ENCODE measurements around the gene EPHB1.

The EPHB1 gene

DNA sequence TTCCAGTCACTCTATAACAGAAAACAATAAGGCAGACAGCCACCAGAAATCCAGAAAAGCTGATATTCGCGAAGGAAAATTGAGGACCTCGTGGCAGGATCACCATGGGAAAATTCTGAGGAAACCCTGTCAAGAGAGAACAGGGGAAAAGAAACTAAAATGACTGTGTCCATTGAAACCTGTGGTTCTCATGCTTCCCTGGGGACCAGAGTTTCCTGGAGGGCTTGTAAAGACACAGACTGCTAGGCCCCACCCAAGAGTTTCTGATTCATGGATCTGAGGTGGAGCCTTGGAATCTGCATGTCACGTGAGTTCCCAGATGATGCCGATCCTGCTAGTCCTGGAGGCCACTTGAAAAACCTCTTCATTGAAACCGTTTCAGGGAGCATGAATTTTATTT, 420.5 kb downstream of the EPHB1 start:
- H3K4me3 ChIP-seq (replicated peaks; ENCODE audit: insufficient read depth, low read length): no peak overlapping the region
- no peak overlapping the region for H3K27ac ChIP-seq (replicated peaks)
- TF ChIP-seq SPI1 (IDR thresholded peaks at IDR 0.05; ENCODE audit: borderline replicate concordance, low read depth) (no peak), GABPA (IDR thresholded peaks at IDR 0.05; ENCODE audit: low read depth) (no peak), POLR2AphosphoS5 (IDR thresholded peaks at IDR 0.05; ENCODE audit: low read depth) (no peak)
- TF ChIP-seq, protein P1, sequence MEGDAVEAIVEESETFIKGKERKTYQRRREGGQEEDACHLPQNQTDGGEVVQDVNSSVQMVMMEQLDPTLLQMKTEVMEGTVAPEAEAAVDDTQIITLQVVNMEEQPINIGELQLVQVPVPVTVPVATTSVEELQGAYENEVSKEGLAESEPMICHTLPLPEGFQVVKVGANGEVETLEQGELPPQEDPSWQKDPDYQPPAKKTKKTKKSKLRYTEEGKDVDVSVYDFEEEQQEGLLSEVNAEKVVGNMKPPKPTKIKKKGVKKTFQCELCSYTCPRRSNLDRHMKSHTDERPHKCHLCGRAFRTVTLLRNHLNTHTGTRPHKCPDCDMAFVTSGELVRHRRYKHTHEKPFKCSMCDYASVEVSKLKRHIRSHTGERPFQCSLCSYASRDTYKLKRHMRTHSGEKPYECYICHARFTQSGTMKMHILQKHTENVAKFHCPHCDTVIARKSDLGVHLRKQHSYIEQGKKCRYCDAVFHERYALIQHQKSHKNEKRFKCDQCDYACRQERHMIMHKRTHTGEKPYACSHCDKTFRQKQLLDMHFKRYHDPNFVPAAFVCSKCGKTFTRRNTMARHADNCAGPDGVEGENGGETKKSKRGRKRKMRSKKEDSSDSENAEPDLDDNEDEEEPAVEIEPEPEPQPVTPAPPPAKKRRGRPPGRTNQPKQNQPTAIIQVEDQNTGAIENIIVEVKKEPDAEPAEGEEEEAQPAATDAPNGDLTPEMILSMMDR (IDR thresholded peaks at IDR 0.05; ENCODE audit: insufficient read depth, low read length): no peak
- TF ChIP-seq, protein P2, sequence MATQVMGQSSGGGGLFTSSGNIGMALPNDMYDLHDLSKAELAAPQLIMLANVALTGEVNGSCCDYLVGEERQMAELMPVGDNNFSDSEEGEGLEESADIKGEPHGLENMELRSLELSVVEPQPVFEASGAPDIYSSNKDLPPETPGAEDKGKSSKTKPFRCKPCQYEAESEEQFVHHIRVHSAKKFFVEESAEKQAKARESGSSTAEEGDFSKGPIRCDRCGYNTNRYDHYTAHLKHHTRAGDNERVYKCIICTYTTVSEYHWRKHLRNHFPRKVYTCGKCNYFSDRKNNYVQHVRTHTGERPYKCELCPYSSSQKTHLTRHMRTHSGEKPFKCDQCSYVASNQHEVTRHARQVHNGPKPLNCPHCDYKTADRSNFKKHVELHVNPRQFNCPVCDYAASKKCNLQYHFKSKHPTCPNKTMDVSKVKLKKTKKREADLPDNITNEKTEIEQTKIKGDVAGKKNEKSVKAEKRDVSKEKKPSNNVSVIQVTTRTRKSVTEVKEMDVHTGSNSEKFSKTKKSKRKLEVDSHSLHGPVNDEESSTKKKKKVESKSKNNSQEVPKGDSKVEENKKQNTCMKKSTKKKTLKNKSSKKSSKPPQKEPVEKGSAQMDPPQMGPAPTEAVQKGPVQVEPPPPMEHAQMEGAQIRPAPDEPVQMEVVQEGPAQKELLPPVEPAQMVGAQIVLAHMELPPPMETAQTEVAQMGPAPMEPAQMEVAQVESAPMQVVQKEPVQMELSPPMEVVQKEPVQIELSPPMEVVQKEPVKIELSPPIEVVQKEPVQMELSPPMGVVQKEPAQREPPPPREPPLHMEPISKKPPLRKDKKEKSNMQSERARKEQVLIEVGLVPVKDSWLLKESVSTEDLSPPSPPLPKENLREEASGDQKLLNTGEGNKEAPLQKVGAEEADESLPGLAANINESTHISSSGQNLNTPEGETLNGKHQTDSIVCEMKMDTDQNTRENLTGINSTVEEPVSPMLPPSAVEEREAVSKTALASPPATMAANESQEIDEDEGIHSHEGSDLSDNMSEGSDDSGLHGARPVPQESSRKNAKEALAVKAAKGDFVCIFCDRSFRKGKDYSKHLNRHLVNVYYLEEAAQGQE (IDR thresholded peaks at IDR 0.05; ENCODE audit: insufficient replicate concordance, low read depth): no peak
- DNase-seq (ENCODE audit: low read depth in 1 of 2, low spot score in 1 of 2): no peak
- H3K27me3 ChIP-seq (ENCODE audit: insufficient read depth, poor library complexity, severe bottlenecking): no peaks in the 10 kb centered on the region

DNA sequence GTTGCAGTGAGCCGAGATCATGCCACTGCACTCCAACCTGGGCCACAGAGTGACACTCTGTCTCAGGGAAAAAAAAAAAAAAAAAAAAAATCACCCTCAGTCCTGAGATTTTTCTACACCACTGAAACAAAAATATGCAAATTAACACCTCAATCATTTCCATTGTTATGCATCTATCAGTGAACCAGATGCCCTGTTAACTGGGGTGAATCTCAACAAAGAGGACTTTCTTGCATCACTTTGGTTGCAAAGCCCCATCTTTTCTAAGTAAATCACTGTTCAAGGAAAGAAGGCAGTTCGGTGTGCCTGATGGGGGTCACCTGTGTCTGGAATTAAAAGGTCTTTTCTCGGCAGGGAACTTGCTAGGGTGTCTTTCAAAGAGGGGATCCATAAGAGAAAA, 421.6 kb downstream of the EPHB1 start:
- H3K4me3 ChIP-seq (replicated peaks; ENCODE audit: insufficient read depth, low read length): no peak overlapping the region
- no peak overlapping the region for H3K27ac ChIP-seq (replicated peaks)
- TF ChIP-seq, protein P1 (IDR thresholded peaks at IDR 0.05; ENCODE audit: insufficient read depth, low read length): no peak
- H3K27me3 ChIP-seq (ENCODE audit: insufficient read depth, poor library complexity, severe bottlenecking): no peaks in the 10 kb centered on the region
- no peak for DNase-seq (ENCODE audit: low read depth in 1 of 2, low spot score in 1 of 2)

DNA sequence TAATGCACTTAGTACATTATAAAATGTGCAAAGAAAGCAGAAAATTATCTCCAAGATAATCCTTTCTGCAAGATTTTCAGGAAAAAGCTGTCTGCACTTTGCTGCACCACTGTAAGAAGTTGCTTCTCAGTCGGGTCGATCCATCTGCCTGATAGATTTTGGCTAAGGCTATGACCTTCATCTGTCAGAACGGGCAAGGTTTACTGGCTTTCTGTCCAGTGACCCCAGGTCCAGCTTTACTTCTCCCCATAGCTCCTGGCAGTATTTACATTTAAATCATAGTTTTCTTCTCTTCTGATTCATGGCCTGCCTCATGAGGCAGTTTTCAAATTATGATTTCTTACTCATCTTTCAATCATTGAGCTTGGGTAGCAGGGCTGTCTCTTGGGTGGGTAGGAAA, 422.7 kb downstream of the EPHB1 start:
- H3K4me3 ChIP-seq (replicated peaks; ENCODE audit: insufficient read depth, low read length): no peak overlapping the region
- no peaks in the 10 kb centered on the region for H3K27me3 ChIP-seq (ENCODE audit: insufficient read depth, poor library complexity, severe bottlenecking)
- H3K27ac ChIP-seq (replicated peaks): no peak overlapping the region
- DNase-seq (ENCODE audit: low read depth in 1 of 2, low spot score in 1 of 2): no peak
- no peak for TF ChIP-seq POLR2AphosphoS5 (IDR thresholded peaks at IDR 0.05; ENCODE audit: low read depth)
- TF ChIP-seq, protein P2 (IDR thresholded peaks at IDR 0.05; ENCODE audit: insufficient replicate concordance, low read depth): no peak

GRCh38 chr3:135218304-135218703, 423.2 kb downstream of the EPHB1 start:
- TF ChIP-seq, protein P1 (IDR thresholded peaks at IDR 0.05; ENCODE audit: insufficient read depth, low read length): no peak
- TF ChIP-seq, protein P2 (IDR thresholded peaks at IDR 0.05; ENCODE audit: insufficient replicate concordance, low read depth): no peak
- TF ChIP-seq POLR2AphosphoS5 (IDR thresholded peaks at IDR 0.05; ENCODE audit: low read depth) (no peak), GABPA (IDR thresholded peaks at IDR 0.05; ENCODE audit: low read depth) (no peak), SPI1 (IDR thresholded peaks at IDR 0.05; ENCODE audit: borderline replicate concordance, low read depth) (no peak)
- DNase-seq (ENCODE audit: low read depth in 1 of 2, low spot score in 1 of 2): no peak
- Histone ChIP-seq H3K4me3 (replicated peaks; ENCODE audit: insufficient read depth, low read length) (no peak overlapping the region), H3K27me3 (ENCODE audit: insufficient read depth, poor library complexity, severe bottlenecking) (no peaks in the 10 kb centered on the region), H3K27ac (replicated peaks) (no peak overlapping the region)
